ENCODE results near the gene NOXRED1. TPM values are rescaled to one million over a fixed set of nuclear protein-coding genes. Genes with fewer than 3 reads are reported as not detected.
"Not testable (repeated sequence)": the region's sequence is repeated elsewhere in the genome, so short reads cannot be mapped to it uniquely, and the experiment has no call there.

The NOXRED1 gene
- polyA plus RNA-seq (ENCODE audit: insufficient read length in 4 of 4), result 1 to 10 TPM in 3 of 4 donors, under 1 TPM in 1; 0.96 to 3.7 (median 2.7) TPM

GRCh38 chr14:77423423-77423822, at the start of gene NOXRED1:
Gene NOXRED1, minus strand, starts transcription at chr14:77423523. Its CDS starts 634 bp downstream, at chr14:77422889.
- DNase-seq (ENCODE audit: low read depth in 4 of 4, low spot score in 3 of 4), result no peak

GRCh38 chr14:77470224-77470870, 47.0 kb upstream of the NOXRED1 start:
- no peak for DNase-seq (ENCODE audit: low read depth in 4 of 4, low spot score in 3 of 4)

DNA sequence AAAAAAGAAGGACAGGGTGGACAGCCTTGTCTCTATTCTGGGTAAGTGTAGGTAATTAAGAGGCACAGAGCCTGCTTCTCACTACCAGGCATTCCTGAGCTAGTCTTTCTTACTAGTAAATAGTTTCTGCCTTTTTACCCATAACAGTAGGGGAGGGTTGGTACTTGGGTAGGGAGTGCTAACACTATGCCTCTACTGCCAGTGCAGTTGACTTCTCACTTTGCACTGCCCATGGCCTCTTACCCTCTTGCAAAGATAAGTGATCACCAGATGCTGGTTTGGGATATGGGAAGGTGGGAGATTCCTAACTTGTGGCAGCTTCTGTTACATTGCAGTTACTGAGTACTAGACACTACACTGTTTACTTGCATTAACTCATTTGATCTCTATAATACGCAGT, 46.2 kb upstream of the NOXRED1 start:
- DNase-seq (ENCODE audit: low read depth in 4 of 4, low spot score in 3 of 4), result no peak

GRCh38 chr14:77469067-77469505, 45.8 kb upstream of the NOXRED1 start:
- no peak for DNase-seq (ENCODE audit: low read depth in 4 of 4, low spot score in 3 of 4)

DNA sequence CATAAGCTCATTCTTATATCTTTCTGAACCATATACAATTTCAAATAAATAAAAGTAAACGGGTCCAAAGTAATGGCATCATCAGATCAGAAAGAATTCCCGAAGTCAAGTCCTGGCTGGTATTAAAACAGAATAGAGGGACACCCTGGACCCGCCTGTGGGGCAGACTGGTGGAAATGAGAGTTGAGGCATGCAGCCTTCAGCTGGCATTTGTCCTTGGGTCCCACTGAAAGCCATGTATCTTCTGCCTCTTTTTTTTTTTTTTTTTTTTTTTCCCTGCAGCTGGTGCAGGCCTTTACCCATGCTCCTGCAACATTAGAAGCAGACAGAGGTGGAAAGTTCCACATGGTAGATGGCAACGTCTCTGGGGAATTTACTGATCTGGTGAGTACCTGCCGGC, 44.5 kb upstream of the NOXRED1 start:
- no peak for DNase-seq (ENCODE audit: low read depth in 4 of 4, low spot score in 3 of 4)

DNA sequence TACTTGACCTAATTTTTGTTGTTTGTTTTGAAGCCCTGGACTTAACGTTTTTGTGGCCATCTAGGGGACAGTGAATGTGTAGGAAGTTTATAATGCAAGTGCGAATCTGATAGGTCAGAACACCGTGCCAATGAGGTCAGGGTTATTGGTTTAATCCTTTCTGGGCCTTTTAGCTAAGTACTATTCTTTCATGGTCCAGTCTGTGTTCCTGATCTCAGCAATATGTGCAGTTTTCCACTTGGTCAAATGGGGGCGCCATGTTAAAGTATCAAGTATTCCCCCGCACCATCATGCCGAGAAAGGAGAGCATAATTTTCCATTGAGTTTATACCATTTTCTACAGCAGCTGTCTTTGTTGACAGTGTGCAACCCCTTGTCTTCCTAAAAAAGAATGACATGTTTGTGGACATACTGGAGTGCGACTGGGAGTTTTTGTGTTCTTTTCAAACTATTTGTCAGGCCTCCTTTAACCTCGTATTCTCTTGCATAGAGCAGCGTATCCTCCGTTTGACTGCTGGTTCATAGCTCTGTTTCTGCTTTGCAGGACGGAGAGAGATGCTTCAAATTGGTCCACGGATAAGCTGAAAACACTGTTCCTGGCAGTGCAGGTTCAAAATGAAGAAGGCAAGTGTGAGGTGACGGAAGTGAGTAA, 35.9 kb upstream of the NOXRED1 start:
- peak in 3 of 4 donors; percentile 58 to 64 (median 64) for DNase-seq (ENCODE audit: low read depth in 4 of 4, low spot score in 3 of 4)

DNA sequence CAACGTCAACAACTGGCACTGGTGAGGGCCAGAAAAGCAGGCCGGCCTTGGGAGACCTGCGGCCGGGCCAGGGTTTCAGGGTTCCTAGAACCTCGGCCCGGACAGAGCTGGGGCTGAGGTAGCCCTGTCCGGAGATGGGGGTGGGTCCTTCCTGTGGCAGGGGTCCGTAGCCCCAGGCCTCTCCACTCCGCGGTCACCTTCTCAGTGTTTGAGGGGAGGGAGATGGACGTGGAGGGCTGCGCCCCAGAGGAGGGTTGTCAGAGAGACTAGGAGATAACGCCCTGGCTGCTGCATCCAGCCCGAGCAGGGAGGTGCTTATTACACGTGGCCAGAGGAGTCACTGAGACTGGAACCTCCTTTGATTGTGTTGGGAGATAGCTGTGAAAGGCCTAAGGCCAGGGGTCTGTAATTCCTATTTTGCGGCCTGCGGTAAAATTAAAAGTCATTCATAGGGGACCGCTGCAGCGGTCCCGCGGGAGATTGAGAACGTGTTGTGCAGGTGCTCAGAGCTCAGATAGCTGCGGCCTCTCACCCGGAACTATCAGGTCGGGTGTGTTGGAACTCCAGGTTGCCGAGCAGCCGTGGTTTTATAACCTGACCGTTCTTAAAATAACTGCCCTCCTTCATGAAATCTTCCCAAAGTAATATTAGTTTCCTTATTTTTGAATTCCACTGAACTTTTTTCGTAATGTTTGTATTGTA, 35.1 kb upstream of the NOXRED1 start:
- no peak for DNase-seq (ENCODE audit: low read depth in 4 of 4, low spot score in 3 of 4)

DNA sequence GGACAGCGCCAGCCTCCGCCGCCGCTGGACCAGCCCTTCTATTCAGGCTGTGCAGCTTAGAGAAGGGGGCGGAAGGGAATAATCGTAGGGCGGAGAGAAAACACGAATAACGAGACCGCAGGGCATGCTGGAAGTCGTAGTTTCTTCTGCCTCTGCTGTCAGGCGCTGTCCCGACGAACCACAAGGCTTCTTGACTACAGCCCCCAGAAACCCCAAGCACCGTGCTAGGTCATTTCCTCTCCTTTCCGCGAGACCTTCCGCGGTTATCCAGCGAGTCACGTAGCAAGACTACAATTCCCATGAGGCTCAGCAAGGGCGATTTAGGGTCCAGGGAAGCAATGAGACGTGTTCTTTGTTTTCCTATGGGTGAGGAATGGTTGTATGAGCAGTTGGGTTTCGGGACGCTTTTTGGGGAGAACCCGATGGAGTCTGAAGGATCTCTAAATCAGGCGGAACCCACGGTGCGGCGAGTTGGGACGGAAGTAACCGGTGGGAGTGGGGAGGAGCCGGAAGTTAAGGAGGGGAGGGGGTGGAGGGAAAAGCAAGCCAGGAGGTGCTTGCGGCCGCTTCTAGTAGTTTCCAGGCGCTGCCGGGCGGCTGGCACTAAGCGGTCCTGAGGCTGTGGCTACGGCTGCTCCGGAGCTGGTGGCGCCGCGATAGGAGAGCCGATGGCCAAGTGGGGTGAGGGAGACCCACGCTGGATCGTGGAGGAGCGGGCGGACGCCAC, 34.4 kb upstream of the NOXRED1 start, which contains the start of the genes AHSA1 and VIPAS39:
AHSA1 (plus strand) TSS at position 572 of the 727 bp plus-strand sequence; CDS start at position 669, 97 bp downstream.
VIPAS39 (minus strand) TSS at position 80 of the 727 bp plus-strand sequence. CDS start 3,499 bp downstream, outside the sequence.
- peak; percentile 97 to 99 (median 98) for DNase-seq (ENCODE audit: low read depth in 4 of 4, low spot score in 3 of 4)

- no peak for DNase-seq (ENCODE audit: low read depth in 4 of 4, low spot score in 3 of 4)
Measured at GRCh38 chr14:77457115-77457521, 33.8 kb upstream of the NOXRED1 start.

DNA sequence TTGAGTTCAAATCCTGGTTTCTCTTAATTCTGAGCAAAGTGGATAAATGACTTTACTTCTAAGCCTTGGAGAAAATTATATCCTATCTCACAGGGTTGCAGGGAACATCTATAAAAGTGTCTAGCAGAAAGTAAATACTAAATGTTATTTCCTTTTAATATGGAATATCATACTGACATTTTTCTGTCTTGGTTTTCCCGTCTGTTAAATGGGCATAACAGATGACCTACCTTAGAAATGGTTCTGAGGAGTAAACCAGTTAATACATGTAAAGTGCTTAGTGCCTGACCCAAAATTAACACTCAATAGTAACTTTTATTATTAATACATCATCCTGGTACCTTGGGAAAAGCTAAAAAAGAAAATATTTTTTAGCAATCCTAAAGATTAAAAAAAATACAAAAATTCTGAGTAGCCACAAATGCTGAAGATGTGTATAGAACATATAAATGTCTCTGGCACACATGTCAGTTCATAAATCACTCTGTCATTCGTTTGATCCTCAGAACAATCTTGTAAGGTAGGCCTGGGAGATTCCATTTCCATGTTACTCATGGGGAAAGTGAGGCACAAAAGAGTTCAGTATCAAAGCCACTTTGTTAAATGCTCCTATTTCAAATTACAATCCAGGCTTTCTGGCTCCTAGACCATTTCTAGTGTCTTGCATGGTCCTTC, 32.8 kb upstream of the NOXRED1 start:
- no peak for DNase-seq (ENCODE audit: low read depth in 4 of 4, low spot score in 3 of 4)

DNA sequence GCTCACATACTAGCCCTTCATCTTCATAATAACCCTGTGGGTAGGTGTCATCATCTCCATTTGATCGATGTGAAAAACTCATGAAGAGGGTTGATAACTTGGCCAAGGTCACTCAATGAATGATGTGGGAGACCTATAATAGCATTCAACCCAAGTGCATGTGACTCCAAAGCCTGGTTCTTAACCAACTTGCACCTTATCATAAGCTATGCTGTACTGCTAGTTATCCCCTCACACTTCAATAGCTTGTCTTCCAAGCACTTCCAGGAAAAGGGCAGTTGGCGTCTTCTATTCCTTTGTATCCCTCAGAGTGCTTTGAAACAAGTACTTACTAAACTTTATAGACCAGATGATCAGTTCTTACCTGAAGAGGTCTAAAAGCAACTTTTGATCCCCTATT, 18.9 kb upstream of the NOXRED1 start:
- no peak for DNase-seq (ENCODE audit: low read depth in 4 of 4, low spot score in 3 of 4)

GRCh38 chr14:77439861-77440260, 16.5 kb upstream of the NOXRED1 start:
- DNase-seq (ENCODE audit: low read depth in 4 of 4, low spot score in 3 of 4), result no peak

GRCh38 chr14:77438596-77438995, 15.3 kb upstream of the NOXRED1 start:
- DNase-seq (ENCODE audit: low read depth in 4 of 4, low spot score in 3 of 4), result no peak

GRCh38 chr14:77436042-77436441, 12.7 kb upstream of the NOXRED1 start:
- DNase-seq (ENCODE audit: low read depth in 4 of 4, low spot score in 3 of 4), result no peak

DNA sequence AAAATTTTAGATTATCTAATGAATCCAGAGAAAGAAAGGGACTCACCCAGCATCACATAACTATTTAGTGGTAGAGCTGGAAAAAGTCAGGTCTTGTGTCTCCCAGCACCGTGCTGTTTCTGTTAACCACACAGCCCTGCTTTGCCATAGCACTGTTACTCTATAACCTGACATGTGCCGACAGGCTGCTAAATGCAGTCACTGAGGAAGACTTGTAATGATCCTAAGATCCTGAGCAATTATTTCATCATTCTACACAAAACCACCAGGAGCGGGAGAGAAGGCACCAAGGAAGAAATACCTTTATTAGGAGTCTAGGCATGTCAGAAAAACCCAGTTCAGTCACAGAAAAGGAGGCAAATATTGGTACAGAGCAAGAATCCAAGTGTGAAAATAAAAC, 3.1 kb upstream of the NOXRED1 start:
- no peak for DNase-seq (ENCODE audit: low read depth in 4 of 4, low spot score in 3 of 4)

DNA sequence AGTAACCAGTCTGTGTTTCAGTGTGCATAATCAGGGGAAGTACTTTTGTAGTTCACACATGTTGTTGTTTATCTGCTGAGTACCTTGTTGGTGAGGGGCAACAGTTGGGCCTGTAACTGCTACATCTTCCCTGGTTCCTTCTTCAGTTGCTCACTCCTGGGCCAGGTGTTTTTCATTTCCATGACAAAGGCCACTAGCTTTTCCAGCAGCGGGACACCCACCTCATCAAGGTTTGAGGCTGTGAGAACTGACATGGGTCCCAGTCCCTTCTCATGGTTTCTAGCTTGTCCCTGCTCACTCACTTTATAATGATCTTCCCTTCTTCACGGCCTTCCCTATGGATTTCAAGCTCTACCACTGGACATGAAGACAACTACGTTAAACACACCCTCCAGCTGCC, 1.5 kb upstream of the NOXRED1 start:
- DNase-seq (ENCODE audit: low read depth in 4 of 4, low spot score in 3 of 4), result no peak

GRCh38 chr14:77421201-77421600, 2.1 kb downstream of the NOXRED1 start:
- DNase-seq (ENCODE audit: low read depth in 4 of 4, low spot score in 3 of 4), result no peak

GRCh38 chr14:77416836-77417235, 6.5 kb downstream of the NOXRED1 start:
- DNase-seq (ENCODE audit: low read depth in 4 of 4, low spot score in 3 of 4), result no peak

DNA sequence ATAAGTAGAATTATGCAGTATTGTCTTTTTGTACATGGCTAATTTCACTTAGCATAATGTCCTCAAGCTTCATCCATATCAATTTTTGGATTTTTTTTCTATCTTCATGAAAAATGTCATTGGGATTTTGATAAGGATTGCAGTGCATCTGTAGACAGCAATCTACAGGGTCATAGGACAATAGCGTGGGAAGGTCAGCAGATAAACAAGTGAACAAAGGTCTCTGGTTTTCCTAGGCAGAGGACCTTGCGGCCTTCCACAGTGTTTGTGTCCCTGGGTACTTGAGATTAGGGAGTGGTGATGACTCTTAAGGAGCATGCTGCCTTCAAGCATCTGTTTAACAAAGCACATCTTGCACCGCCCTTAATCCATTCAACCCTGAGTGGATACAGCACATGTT, 7.2 kb downstream of the NOXRED1 start:
- not testable (repeated sequence) for DNase-seq (ENCODE audit: low read depth in 4 of 4, low spot score in 3 of 4)

- not testable (repeated sequence) for DNase-seq (ENCODE audit: low read depth in 4 of 4, low spot score in 3 of 4)
Measured at GRCh38 chr14:77415403-77416030, 7.8 kb downstream of the NOXRED1 start.

Measured in left renal pelvis (tissue), 4 donors.